HFF-Myc (cell line): ENCODE data around the gene PPP3R2.
"Not testable (repeated sequence)": the region's sequence is repeated elsewhere in the genome, so short reads cannot be mapped to it uniquely, and the experiment has no call there.

ENCODE experiments used
- DNase-seq: peaks from one replicate; pipeline ENCODE4 v3.0.0-alpha.2; 2011; ENCODE audit warnings: low read depth; ENCODE audit errors: extremely low read depth
- H3K4me3 ChIP-seq: replicated peaks from 2 replicates; pipeline ENCODE4 v1.5.1; 2011; ENCODE audit warnings: low read depth, mild to moderate bottlenecking, control low read depth, low read length
- CTCF ChIP-seq: IDR thresholded peaks from 2 replicates; pipeline ENCODE4 v1.5.1; 2012; ENCODE audit warnings: mild to moderate bottlenecking, low read depth, low read length, control low read depth; ENCODE audit errors: missing control alignments

Gene PPP3R2

GRCh38 chr9:101591787-101592446 is 2.9 kb downstream of the PPP3R2 start:
- DNase-seq, result no peak
- TF ChIP-seq CTCF, result no peak
- no peak overlapping the region for H3K4me3 ChIP-seq

GRCh38 chr9:101590901-101591300 is 3.9 kb downstream of the PPP3R2 start:
- TF ChIP-seq CTCF, result no peak
- DNase-seq, result no peak
- H3K4me3 ChIP-seq, result no peak overlapping the region

GRCh38 chr9:101590074-101590473 is 4.7 kb downstream of the PPP3R2 start:
- not testable (repeated sequence) for H3K4me3 ChIP-seq, DNase-seq

- no peak for TF ChIP-seq CTCF
- DNase-seq, result no peak
- H3K4me3 ChIP-seq, result no peak overlapping the region
These were observed 7.3 kb downstream of the PPP3R2 start for GRCh38 chr9:101587332-101588043.

- H3K4me3 ChIP-seq, result no peak overlapping the region
- no peak for DNase-seq
- no peak for TF ChIP-seq CTCF
These were observed 8.1 kb downstream of the PPP3R2 start for GRCh38 chr9:101586651-101587050.

- no peak for DNase-seq
- H3K4me3 ChIP-seq, result no peak overlapping the region
- no peak for TF ChIP-seq CTCF
These were observed 9.0 kb downstream of the PPP3R2 start for GRCh38 chr9:101585740-101586139.

- no peak for TF ChIP-seq CTCF
- H3K4me3 ChIP-seq, result no peak overlapping the region
- peak; percentile 88 for DNase-seq
These were observed 12.2 kb downstream of the PPP3R2 start for GRCh38 chr9:101582553-101582952.
